Right cardiac atrium (tissue), 5 donors: ENCODE measurements around the gene IQSEC2. TPM values are rescaled to one million over a fixed set of nuclear protein-coding genes. Genes with fewer than 3 reads are reported as not detected.

Source experiments
- ATAC-seq, 2 donors: fragments of 200-7000 bp; cut with Tn5 transposase; one replicate each; pipeline versions ENCODE4 v1.8.0 to v1.9.1; 2020; ENCODE audit warnings: moderate library complexity in 2 of 2, mild to moderate bottlenecking in 1 of 2
- DNase-seq, 3 donors: peaks; one replicate each; pipeline ENCODE4 v3.0.0-alpha.2; 2020
- H3K27ac ChIP-seq: one replicate; pipeline ENCODE4 v1.5.1; 2013; ENCODE audit warnings: mild to moderate bottlenecking, low read length, control low read depth, moderate library complexity
- H3K27me3 ChIP-seq: one replicate; pipeline ENCODE4 v1.6.1; 2013; ENCODE audit not compliant: control insufficient read depth, insufficient read depth
- H3K4me1 ChIP-seq: one replicate; pipeline ENCODE4 v1.6.1; 2013; ENCODE audit warnings: low read length; ENCODE audit not compliant: control insufficient read depth, insufficient read depth
- H3K4me3 ChIP-seq: one replicate; pipeline ENCODE4 v1.5.1; 2013; ENCODE audit warnings: low read length, control low read depth
- H3K9me3 ChIP-seq: one replicate; pipeline ENCODE4 v1.6.1; 2013; ENCODE audit warnings: low read length; ENCODE audit not compliant: control insufficient read depth
- WGBS: extraction: QIAGEN DNeasy Blood & Tissue Kit; methylation state at CpG from one replicate; pipeline ENCODE4 v1.1.7; 2013; 5-methylcytosine and 5-hydroxymethylcytosine counted together
- intact Hi-C, 4 donors: fragments of 100-400 bp; cut with DNase I; formaldehyde crosslinking; loops; one replicate each; pipeline versions ENCODE4 v1.11.0 to v1.14.0; 2022 to 2023
- polyA plus RNA-seq: library from polyadenylated mRNA; stranded (reverse); fragments of 200-250 nt; gene quantifications from one replicate; pipeline ENCODE4 v1.2.3, GENCODE V29; 2013
- total RNA-seq, 4 donors: library from RNA; stranded (reverse); fragmentation: NEBNext Ultra II Directional; extraction: Animal tissue kit (Norgen Biotek cat#: 25700); gene quantifications; one replicate each; pipeline ENCODE4 v1.2.1, GENCODE V29; 2021
- donor health status: healthy with polysubstance abuse.
- donor health status: DM: no; HTN: yes; CAD: no.
- donor health status: DM: no; HTN: no; CAD: no.
- donor health status: DM: no; HTN: yes; CAD: no; lungs with severe emphysema.
- donor health status: DM: yes; HTN: yes; CAD: no.

IQSEC2 gene
- total and polyA plus RNA-seq, 5 donors = 11.6 to 15.3 (median 15.0) TPM

DNA sequence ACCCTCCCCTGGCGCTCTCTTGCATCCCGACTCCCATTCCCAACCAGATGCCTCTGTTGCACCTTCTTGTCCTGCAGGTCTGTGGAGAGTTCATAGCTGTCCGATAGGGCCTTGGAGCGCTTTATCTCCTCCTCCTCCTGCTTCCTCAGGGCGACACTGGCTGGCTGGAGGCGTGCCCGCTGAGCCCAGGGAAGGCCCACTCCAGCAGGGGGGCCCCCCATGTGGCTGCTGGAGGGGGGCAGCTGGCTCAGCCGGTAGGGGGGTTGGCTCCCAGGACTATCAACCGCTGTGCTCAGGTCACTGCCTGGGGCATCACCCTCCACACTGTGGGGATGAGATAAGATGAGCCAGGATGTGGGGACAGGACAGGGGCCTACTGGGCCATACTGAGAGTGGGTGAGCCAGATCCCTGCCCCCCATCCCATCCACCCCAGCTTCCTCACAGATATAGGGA, 25.6 kb downstream of the IQSEC2 start:
- Histone ChIP-seq H3K27ac (no peak overlapping the region), H3K4me3 (no peak overlapping the region), H3K9me3 (no peaks in the 10 kb centered on the region), H3K4me1 (no peaks in the 10 kb centered on the region), H3K27me3 (no peaks in the 10 kb centered on the region)
- DNase-seq (no peak), ATAC-seq (peak in 1 of 2 donors; percentile 18)
- intact Hi-C loops = no loop called here
- 72% methylated on average over 9 of the region's 9 CpGs for WGBS

DNA sequence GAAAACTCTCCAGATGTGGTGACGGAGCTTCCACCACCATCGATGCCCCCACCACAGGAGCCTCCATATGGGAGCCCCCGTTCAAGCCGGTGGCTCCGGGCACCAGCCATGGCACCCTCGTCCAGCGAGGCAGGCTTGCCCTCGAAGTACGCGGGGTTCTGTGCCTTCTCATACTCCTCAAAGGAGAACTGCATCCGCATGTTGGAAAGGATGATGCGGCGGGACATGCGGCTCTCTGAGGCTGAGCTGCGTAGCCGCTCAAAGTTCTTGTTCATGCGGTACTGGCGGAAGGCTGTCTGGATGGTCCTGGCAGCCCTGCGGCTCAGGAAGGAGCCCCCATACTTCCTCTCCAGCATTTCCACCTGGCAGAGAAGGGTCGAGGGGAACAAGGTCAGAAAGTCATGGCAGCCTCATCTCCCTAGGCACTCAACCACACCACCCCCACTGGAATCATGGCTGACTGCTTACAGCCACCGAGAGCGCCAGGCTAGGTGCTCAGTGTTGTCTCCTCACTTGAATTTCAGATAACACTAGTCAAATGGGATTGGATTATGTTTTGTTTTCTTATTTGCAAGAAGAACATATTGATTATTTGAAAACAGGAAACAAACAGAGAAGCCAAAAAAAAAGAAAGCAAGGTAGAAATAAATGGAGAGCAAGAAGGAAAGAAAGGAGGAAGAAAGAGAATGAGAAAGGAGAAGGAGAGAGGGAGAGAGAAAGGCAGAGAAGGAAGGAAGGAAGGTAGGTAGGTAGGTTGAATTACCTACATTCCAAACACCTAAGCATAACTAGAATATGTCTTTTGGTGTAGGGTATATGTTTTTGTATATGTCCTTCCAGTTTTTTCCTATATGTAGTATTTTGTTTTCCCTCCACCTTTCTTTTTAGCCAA, 26.6 kb downstream of the IQSEC2 start:
- ATAC-seq = no peak
- H3K27ac ChIP-seq = no peak overlapping the region
- H3K27me3 ChIP-seq = no peaks in the 10 kb centered on the region
- intact Hi-C loops = no loop called here
- WGBS = 92% methylated on average over 22 of the region's 22 CpGs
- H3K4me1 ChIP-seq = no peaks in the 10 kb centered on the region
- H3K9me3 ChIP-seq = no peaks in the 10 kb centered on the region
- no peak overlapping the region for H3K4me3 ChIP-seq
- DNase-seq = no peak

DNA sequence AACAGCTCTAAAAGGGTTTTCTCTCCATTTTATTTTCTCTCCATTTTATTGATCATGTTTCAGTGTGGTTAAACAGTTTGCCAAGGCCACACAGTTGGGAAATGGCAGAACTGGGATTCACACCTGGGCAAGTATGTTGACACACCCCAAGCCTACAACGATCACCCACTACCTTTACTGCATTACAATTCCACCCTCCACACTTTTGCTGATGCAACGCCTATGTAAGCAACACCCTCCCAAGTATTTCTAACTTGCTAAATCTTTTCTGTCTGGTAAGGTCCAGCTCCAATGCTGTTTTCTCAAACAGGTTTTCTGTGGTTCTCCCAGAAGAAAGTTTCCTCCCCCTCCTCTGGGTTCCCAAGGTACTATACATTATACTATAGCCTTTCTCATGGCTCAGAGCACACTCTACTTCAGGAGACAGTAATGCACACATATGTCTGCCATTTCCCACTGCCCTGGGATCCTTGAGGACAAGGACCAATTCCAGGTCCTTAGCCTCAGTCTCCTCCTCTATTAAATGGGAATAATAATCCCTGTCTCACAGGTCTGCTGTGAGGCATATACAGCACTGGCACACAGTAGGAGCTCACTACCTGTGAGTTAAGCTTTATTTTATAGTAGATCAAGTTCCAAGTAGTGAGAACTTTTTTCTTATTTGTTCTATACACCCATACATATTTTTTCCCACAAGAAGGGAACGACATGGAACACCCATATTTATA, 27.9 kb downstream of the IQSEC2 start:
- no peak overlapping the region for H3K27ac ChIP-seq
- intact Hi-C loops = no loop called here
- no peaks in the 10 kb centered on the region for H3K27me3 ChIP-seq
- WGBS = 95% methylated on average over 3 of the region's 3 CpGs
- no peak for DNase-seq
- no peak for ATAC-seq
- no peaks in the 10 kb centered on the region for H3K9me3 ChIP-seq
- H3K4me3 ChIP-seq = no peak overlapping the region
- H3K4me1 ChIP-seq = no peaks in the 10 kb centered on the region

DNA sequence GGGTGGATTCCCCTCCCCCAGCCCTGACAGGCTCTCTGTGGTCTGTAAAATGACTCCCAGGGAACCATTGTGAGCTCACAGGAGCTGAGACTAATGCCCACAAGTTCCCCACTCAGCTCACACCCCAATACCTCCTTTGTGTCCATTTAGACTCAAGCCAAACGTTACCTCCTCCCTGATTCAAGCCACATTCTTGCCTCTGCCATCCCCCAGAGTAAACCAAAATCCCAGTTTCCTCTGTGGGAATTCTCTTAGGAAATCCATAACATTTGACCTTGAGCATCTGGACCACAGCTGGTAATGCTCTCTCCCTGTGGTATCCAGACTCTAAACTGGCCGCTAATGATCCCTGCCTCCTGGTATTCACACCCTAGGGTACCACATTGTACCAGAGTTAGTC, 30.1 kb downstream of the IQSEC2 start:
- H3K27me3 ChIP-seq = no peaks in the 10 kb centered on the region
- H3K4me3 ChIP-seq = no peak overlapping the region
- WGBS = 76% methylated on average over 2 of the region's 2 CpGs
- H3K27ac ChIP-seq = no peak overlapping the region
- no peaks in the 10 kb centered on the region for H3K9me3 ChIP-seq
- ATAC-seq (no peak), DNase-seq (no peak)
- H3K4me1 ChIP-seq = no peaks in the 10 kb centered on the region
- intact Hi-C loops = no loop called here

DNA sequence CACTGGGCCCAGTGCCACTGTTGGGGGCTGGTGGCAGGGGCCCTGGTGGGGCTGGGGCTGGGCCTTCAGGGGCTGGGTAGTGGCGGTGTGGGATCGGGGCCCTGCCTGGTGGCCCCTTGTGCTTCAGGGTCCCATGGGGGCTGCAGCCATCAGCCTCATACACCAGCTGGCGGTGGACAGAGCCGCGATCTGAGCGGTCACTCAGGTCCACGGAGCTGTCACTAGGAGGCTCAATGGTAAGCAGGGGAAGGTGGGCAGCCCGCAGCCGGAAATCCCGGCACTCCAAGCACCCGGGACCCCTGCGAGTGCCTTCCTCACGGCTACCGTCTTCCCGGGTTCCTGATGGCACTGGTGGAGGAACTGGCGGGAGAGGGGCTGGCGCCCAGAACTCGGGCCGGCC, 30.8 kb downstream of the IQSEC2 start:
- H3K4me1 ChIP-seq = no peaks in the 10 kb centered on the region
- H3K27ac ChIP-seq = no peak overlapping the region
- DNase-seq (no peak), ATAC-seq (no peak)
- no peaks in the 10 kb centered on the region for H3K27me3 ChIP-seq
- H3K4me3 ChIP-seq = no peak overlapping the region
- H3K9me3 ChIP-seq = no peaks in the 10 kb centered on the region
- intact Hi-C loops = no loop called here
- WGBS = 95% methylated on average over 19 of the region's 19 CpGs

DNA sequence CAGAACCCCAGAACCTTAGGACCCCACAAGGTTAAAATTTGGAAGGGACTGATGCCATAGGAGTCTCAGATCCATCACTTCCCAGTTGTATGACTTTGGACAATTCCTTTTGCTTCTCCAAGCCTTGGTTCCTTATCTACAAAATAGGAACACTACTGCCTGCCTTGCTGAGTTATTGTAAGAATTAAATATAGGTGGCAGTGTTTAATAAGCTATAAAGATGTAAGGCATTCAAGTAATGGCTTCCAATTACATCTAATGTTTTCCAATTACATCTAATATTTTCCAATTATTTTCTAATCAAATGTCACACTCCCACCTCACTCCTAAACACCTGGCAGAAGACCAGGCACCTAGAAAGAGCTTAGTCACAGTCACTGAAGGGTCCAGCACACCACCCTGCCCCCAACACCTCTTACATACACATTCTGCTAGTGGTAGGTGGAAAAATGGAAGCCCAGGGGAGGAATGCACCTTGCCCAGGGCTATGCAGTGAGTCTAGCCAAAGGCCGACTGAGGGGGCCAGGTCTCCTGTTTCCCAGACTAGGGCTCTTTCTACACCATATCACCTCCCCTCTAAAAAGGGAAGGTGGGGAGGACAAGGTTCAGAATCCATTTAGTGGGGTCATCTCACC, 31.9 kb downstream of the IQSEC2 start:
- DNase-seq (no peak), ATAC-seq (no peak)
- 86% methylated on average over 1 of the region's 1 CpG for WGBS
- no peaks in the 10 kb centered on the region for H3K9me3 ChIP-seq
- no peak overlapping the region for H3K27ac ChIP-seq
- H3K27me3 ChIP-seq = no peaks in the 10 kb centered on the region
- H3K4me3 ChIP-seq = no peak overlapping the region
- no peaks in the 10 kb centered on the region for H3K4me1 ChIP-seq
- intact Hi-C loops = no loop called here

DNA sequence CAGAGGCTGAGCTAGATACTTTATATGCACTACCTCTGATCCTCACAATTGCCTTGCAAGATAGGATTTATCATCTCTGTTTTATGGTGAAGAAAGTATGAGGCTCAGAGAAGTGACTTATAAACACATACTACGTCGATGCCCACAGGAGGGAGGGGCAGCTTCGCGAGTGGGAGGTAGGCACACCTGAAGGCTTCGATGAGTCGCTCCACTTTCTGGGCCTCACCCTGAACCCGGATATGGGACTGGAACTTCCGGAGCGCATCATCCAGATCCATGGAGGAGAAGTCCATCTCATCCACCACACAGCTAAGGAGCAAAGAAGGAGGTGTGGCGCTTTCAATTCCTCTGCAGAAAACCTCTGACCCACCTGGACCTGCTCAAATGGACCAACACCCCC, 33.5 kb downstream of the IQSEC2 start:
- Histone ChIP-seq H3K27me3 (no peaks in the 10 kb centered on the region), H3K4me1 (no peaks in the 10 kb centered on the region), H3K9me3 (no peaks in the 10 kb centered on the region), H3K27ac (no peak overlapping the region), H3K4me3 (no peak overlapping the region)
- no peak for DNase-seq
- no peak for ATAC-seq
- intact Hi-C loops = no loop called here
- WGBS = 89% methylated on average over 10 of the region's 10 CpGs

DNA sequence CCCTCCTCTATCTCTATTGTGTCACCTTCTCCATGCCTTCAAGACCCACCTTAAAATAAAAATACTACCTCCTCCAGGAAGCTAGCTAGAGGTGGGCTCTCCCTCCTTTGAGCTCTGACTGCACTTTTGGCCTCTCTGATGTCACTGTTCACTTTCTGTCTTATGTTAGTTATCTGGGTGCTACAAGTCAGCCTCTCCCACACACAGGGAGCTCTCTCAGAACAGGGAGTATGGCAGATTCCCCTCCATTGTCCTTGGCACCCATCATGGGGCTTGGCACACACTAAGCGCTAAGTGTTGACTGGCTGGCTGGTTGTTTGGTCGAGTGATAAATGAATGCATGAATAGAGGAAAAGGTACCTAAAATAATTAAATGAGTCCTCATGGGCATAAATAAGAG, 35.2 kb downstream of the IQSEC2 start:
- H3K27ac ChIP-seq = no peak overlapping the region
- 82% methylated on average over 2 of the region's 2 CpGs for WGBS
- no peak for ATAC-seq
- no peaks in the 10 kb centered on the region for H3K27me3 ChIP-seq
- intact Hi-C loops = no loop called here
- H3K9me3 ChIP-seq = no peaks in the 10 kb centered on the region
- H3K4me1 ChIP-seq = no peaks in the 10 kb centered on the region
- DNase-seq = no peak
- no peak overlapping the region for H3K4me3 ChIP-seq

DNA sequence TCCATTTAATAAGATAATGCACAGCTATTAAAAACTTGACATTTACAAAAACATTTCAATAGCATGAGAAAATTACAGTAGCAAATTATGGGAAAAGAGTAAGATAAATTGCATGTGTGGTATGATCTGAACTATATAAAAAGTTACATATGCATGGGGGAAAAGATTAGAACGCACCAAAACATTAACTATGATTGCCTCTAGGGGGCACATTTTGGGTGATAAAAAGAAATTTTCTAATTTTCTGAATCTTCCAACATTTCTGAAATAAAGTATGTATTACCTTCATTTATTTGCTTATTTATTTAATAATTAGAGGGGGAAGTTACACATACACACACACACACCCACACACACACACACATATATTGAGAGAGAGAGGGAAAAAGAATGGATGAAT, 36.8 kb downstream of the IQSEC2 start:
- no peak for DNase-seq
- Histone ChIP-seq H3K27me3 (no peaks in the 10 kb centered on the region), H3K27ac (no peak overlapping the region), H3K4me1 (no peaks in the 10 kb centered on the region), H3K9me3 (no peaks in the 10 kb centered on the region), H3K4me3 (no peak overlapping the region)
- intact Hi-C loops = no loop called here
- WGBS = 89% methylated on average over 1 of the region's 1 CpG
- ATAC-seq = no peak

DNA sequence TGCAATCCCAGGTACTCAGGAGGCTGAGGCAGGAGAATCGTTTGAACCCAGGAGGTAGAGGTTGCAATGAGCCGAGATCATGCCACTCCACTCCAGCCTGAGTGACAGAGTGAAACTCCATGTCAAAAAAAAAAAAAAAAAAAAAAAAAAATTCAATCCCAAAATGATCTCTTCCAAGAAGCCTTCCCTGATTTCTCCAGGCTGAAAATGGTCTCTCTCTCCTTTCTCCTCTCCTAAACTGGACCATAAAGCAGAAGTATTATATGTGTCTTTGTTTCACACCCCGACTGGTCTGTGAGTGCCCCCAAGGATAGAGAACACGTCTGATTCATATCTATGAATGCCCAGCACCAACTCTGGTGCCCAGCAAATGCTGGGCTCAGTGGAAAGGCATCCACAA, 39.1 kb downstream of the IQSEC2 start:
- Histone ChIP-seq H3K4me3 (no peak overlapping the region), H3K27me3 (no peaks in the 10 kb centered on the region), H3K27ac (no peak overlapping the region), H3K9me3 (no peaks in the 10 kb centered on the region), H3K4me1 (no peaks in the 10 kb centered on the region)
- intact Hi-C loops = no loop called here
- ATAC-seq (no peak), DNase-seq (no peak)
- 91% methylated on average over 4 of the region's 4 CpGs for WGBS

DNA sequence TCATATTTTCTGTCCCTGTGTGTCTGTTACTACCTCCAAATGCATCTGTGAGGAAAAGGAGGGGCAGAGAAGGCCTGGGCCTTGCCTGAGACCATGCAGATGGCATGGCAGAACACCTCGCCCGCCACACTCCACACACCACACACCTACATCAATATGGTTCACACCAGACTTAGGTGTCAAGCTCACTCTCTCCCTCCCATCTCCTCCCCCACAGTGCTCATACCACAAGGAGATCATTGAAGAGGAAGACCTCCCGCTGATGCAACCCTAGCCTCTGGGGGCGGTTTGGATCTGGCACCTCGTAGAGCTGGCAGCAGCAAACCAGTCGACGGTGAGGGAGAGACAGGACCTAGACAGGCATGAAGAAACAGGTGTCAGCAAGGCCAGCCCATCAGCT, 39.8 kb downstream of the IQSEC2 start:
- 92% methylated on average over 7 of the region's 7 CpGs for WGBS
- H3K27me3 ChIP-seq = no peaks in the 10 kb centered on the region
- DNase-seq = no peak
- ATAC-seq = no peak
- intact Hi-C loops = no loop called here
- H3K4me3 ChIP-seq = no peak overlapping the region
- no peak overlapping the region for H3K27ac ChIP-seq
- no peaks in the 10 kb centered on the region for H3K9me3 ChIP-seq
- H3K4me1 ChIP-seq = no peaks in the 10 kb centered on the region
